GM21723 (cell line): ENCODE results near the gene KMT2B.

Experiments used
- ATAC-seq: cut with Tn5 transposase; IDR thresholded peaks from one replicate; pipeline ENCODE4 v1.9.1; 2021; ENCODE audit warnings: mild to moderate bottlenecking, moderate library complexity; ENCODE audit not compliant: unreplicated experiment

KMT2B gene

DNA sequence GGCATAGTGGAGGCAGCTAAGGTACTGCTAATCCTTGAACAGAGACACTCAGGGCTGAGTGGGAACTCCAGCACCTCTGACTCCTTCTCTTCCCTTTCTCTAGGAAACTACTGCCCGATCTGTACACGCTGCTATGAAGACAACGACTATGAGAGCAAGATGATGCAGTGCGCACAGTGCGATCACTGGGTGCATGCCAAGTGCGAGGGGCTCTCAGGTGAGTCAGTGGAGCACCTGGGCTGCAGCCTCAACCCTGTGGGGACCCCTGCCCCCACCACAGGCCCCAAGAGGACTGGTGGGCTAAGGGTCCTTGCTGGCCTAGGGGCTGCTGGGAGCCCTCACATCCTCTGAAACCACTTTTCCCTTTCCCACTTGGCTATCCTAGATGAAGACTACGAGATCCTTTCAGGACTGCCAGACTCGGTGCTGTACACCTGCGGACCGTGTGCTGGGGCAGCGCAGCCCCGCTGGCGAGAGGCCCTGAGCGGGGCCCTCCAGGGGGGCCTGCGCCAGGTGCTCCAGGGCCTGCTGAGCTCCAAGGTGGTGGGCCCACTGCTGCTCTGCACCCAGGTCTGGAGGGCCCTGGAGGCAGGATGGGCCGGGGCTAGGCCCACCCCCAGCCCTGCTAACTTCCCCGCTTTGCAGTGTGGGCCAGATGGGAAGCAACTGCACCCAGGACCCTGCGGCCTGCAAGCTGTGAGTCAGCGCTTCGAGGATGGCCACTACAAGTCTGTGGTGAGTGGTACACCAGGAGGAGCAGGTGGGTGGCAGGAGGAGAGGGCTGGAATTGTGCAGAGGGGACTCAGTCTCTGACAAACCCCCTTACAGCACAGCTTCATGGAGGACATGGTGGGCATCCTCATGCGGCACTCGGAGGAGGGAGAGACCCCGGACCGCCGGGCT is 9.5 kb downstream of the KMT2B start:
- no peak for ATAC-seq

GRCh38 chr19:35727956-35728706 is 10.3 kb downstream of the KMT2B start:
- no peak for ATAC-seq

GRCh38 chr19:35729021-35729420 is 11.2 kb downstream of the KMT2B start:
- ATAC-seq: no peak

GRCh38 chr19:35729763-35730162 is 12.0 kb downstream of the KMT2B start:
- no peak for ATAC-seq

DNA sequence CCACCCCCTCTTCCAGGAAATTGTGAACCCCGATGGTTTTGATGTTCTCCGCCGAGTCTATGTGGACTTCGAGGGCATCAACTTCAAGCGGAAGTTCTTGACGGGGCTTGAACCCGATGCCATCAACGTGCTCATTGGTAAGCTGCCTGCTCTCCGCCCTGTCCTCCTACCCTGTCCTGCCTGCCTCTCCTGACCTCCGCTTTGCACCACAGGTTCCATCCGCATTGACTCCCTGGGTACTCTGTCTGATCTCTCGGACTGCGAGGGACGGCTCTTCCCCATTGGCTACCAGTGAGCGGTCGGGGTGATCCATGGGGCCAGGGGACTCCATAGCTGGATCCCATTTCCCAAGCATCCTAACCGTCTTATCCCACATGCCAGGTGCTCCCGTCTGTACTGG is 12.5 kb downstream of the KMT2B start:
- ATAC-seq: no peak

GRCh38 chr19:35731353-35731752 is 13.6 kb downstream of the KMT2B start:
- no peak for ATAC-seq

- no peak for ATAC-seq
Measured at GRCh38 chr19:35731779-35732405, 14.1 kb downstream of the KMT2B start.

DNA sequence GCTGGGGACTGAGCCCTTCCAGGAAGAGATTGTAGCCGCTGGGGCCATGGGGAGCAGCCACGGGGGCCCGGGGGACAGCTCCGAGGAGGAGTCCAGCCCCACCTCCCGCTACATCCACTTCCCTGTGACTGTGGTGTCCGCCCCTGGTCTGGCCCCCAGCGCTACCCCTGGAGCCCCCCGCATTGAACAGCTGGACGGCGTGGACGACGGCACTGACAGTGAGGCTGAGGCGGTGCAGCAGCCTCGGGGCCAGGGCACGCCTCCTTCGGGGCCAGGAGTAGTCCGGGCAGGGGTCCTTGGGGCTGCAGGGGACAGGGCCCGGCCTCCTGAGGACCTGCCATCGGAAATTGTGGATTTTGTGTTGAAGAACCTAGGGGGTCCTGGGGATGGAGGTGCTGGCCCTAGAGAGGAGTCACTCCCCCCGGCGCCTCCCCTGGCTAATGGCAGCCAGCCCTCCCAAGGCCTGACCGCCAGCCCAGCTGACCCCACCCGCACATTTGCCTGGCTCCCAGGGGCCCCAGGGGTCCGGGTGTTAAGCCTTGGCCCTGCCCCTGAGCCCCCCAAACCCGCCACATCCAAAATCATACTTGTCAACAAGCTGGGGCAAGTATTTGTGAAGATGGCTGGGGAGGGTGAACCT is 14.9 kb downstream of the KMT2B start:
- ATAC-seq: no peak

- ATAC-seq: no peak
Measured at GRCh38 chr19:35733180-35734125, 15.7 kb downstream of the KMT2B start.

DNA sequence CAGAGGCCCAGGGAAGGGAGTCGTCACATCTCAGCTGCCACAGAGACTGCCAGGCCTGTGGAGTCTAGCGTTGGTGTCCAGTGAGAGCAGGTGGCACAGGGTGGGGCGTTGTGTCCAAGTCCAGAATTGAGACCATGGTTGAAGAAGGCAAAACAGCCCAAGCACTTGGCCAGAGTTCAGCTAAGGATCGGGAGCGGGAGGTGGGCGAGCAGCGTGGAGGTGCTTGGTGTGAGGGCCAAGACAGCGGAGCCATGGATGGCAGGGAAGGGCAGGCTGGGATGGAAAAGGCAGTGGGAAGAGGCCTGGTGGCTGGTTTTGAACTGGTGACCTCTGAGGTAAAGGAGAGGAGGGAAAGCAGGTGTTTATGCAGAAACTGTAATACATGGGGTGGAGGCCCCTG is 16.5 kb downstream of the KMT2B start:
- ATAC-seq: no peak

DNA sequence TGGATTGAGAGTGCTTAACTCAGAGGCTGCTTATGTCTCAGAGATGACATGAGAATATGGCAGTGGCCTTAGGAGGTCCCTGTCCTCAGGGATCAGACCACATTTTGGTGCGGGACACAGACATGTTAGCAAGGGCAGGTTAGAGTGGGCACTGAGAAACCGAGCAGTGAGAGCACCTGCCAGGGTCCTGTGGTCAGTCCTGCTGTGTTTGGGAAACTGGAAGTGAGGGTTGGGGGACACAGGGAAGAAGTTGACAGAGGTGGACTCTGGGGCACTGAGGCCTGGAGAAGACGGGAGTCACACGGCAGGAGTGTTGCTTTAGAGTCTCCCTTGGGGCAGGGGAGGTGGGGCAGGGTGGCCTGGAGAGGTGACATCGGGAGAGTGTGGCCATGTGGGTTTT is 17.1 kb downstream of the KMT2B start:
- ATAC-seq: no peak

DNA sequence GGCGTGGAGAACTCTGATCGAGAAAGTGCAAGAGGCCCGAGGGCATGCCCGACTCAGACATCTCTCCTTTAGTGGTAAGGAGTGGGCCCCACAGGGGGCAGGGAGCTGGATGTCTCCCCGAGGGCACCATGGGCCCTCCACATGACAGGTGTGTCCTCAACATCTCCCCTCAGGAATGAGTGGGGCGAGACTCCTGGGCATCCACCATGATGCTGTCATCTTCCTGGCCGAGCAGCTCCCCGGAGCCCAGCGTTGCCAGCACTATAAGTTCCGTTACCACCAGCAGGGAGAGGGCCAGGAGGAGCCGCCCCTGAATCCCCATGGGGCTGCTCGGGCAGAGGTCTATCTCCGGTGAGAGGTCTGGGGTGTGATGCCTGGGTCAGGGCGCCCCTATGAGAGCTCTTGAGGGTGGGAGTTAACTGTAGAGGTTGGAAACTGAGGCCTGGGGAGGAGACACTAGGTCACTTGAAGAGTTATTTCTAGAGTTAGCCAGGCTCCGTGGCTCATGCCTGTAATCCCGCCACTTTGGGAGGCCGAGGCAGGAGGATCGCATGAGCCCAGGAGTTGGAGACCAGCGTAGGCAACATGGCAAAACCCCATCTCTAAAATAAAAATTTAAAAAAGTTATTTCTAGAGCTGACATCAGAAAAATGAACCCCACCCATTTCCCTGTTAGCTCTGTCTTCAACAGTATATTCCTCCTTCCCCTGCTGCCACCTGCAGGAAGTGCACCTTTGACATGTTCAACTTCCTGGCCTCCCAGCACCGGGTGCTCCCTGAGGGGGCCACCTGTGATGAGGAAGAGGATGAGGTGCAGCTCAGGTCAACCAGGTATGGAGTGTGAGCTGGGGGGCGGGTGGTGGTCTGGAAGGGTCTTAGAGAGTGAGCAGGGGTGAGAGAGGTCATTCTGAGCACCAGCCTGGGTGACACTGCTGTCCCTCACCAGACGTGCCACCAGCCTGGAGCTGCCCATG is 19.4 kb downstream of the KMT2B start:
- ATAC-seq: no peak

DNA sequence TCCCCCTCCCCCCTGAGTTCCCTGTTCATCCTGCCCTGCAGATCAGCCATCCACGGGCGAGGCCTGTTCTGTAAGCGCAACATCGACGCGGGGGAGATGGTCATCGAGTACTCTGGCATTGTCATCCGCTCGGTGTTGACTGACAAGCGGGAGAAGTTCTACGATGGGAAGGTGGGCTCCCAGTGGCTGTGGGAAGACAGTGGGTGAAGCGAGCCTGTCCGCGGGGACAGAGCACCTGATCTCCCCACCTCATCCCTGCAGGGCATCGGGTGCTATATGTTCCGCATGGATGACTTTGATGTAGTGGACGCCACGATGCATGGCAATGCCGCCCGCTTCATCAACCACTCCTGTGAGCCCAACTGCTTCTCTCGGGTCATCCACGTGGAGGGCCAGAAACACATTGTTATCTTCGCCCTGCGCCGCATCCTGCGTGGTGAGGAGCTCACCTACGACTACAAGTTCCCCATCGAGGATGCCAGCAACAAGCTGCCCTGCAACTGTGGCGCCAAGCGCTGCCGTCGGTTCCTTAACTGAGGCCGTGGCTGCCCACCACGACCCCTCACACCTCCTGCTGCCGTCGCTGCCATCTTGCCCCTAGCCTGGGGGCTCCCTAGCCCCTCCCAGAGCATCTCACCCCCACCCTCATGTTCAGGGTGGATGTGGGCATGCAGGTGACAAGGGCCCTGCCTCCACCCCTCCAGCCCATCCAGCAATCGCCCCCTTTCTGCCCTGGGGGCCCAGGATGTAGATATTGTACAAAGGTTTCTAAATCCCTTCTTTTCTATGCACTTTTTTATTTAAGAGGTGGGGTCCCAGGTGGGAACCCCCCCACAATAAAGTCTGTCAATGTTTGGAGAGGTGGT is 20.5 kb downstream of the KMT2B start:
- no peak for ATAC-seq

- ATAC-seq: no peak
Measured at GRCh38 chr19:35738887-35739229, 21.1 kb downstream of the KMT2B start.

DNA sequence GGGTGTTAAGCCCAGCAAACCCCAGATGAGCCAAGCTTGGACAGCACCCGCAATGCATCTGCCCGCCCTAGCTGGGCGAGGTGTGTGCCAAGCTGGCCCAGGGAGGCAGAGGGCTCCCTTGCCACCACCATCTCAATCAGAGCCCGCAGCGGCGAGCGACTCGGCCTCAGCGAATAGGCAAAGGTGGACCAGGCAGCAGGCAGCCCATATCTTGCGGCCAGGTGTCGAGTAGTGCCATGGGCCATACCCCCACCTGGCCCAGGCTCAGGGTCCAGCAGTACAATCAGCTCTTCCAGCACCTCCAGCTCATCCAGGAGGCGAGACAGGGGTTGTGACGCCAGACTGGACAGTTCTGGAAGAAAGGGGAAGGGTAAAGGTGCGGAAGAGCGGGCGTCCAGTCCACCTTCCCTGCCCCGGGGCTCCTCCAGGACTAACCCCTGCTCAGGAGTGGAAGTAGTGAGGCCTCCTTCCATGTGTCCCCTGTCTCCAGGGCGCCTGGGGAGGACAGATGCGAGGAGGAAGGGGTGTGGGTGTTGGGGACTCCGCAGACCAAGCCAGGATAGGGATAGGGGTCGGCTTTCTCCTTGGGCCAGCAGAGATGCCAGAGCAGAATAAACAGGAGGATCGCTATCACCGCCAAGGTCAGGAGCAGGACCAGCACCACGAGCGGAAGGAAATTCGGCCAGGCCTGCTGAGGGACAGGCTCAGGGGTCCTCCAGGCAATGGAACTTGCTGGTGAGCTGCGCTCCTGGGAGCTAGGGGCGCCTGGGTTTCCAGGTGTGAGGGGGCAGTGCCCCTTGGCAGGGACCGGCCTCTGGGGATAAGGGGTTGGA is 21.7 kb downstream of the KMT2B start:
- ATAC-seq: no peak

DNA sequence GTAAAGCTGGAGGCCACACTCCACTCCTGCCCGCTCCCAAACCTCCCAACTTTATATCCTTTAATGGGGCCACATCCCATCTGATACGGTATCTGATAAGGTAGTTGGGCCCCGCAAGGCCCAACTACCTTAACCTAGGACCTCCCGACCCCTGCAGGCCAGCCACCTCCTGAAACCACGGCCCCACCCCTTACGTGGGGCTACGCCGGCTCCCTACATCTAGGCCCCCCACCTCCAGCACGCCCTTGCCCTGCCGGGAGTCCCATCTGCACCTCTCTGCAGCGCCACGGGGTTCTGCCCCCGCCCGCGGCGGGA is 22.3 kb downstream of the KMT2B start:
- peak; percentile 11 for ATAC-seq

GRCh38 chr19:35740423-35741202 is 22.8 kb downstream of the KMT2B start:
- ATAC-seq: peak; percentile 48
